Measurements from ENCODE around the gene APLF. TPM values are rescaled to one million over a fixed set of nuclear protein-coding genes. Genes with fewer than 3 reads are reported as not detected.
"Not testable (repeated sequence)": the region's sequence is repeated elsewhere in the genome, so short reads cannot be mapped to it uniquely, and the experiment has no call there.

APLF gene
- total and polyA plus RNA-seq, 2 of the 8 experiments (the other 6 are each of a cell fraction or from before 2014, with no cell fraction given) = 4.4 to 7.3 TPM

DNA sequence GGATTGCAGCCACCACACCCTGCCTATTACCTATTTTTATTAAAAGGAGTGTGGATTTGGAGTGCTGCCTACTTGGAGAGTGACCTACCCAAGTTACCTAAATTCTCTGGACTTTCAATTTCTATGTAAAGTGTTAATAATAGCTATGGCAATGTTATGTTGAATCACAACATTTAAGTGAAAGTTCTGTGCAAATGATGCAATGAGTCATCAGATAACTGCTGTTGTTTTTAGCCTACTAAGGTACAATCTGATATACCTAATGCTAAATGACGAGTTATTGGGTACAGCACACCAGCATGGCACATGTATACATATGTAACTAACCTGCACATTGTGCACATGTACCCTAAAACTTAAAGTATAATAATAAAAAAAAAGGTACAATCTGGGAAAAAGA, 21.2 kb downstream of the APLF start:
- not testable (repeated sequence) for H4K20me1 ChIP-seq (replicated peaks in 1 of 2; ENCODE audit: control insufficient read depth in 1 of 2, insufficient read depth in 2 of 2, low read length in 2 of 2); H4K8ac ChIP-seq (ENCODE audit: extremely low read depth, insufficient read depth, low read length); FAIRE-seq

More for the DNA sequence above, 21.2 kb downstream of the APLF start:
- H3K4me1 ChIP-seq (replicated peaks in 1 of 4; ENCODE audit: control insufficient read depth in 3 of 4, insufficient read depth in 4 of 4, low read length in 3 of 4); H3K56ac ChIP-seq (replicated peaks; ENCODE audit: insufficient read length, low read depth, low read length); POLR2A ChIA-PET (ENCODE audit: partially characterized antibody); H3K9ac ChIP-seq (replicated peaks in 1 of 4; ENCODE audit: extremely low read depth in 1 of 4, low read depth in 3 of 4, low read length in 3 of 4); H2BK15ac ChIP-seq (ENCODE audit: low read length); H2BK20ac ChIP-seq (ENCODE audit: low read length); H3K36me3 ChIP-seq (ENCODE audit: control insufficient read depth in 2 of 4, insufficient read depth in 4 of 4, low read length in 3 of 4); H3K14ac ChIP-seq (ENCODE audit: insufficient read length); H2BK12ac ChIP-seq (ENCODE audit: low read depth, low read length); H3K18ac ChIP-seq (ENCODE audit: extremely low read depth, low read length); H2AK5ac ChIP-seq (ENCODE audit: low read depth, low read length); H4K5ac ChIP-seq (ENCODE audit: insufficient read length, low read depth, low read length); H3K9me3 ChIP-seq (ENCODE audit: insufficient read depth in 2 of 2, low read depth in 1 of 2, low read length in 1 of 2); H3K79me2 ChIP-seq (ENCODE audit: control insufficient read depth in 1 of 2, insufficient read depth in 2 of 2, low read length in 2 of 2); H3K4ac ChIP-seq (replicated peaks; ENCODE audit: insufficient read length, low read depth, low read length); H4K91ac ChIP-seq (replicated peaks; ENCODE audit: insufficient read length, low read length); H2AFZ ChIP-seq (ENCODE audit: low read length); H2BK120ac ChIP-seq (replicated peaks; ENCODE audit: low read depth, low read length); H3K27me3 ChIP-seq (replicated peaks in 1 of 4; ENCODE audit: control insufficient read depth in 3 of 4, extremely low read depth in 1 of 4, insufficient read depth in 3 of 4, low read length in 3 of 4); H3K79me1 ChIP-seq (ENCODE audit: low read depth, low read length); H3K4me2 ChIP-seq (ENCODE audit: insufficient read depth in 1 of 2, low read depth in 2 of 2, low read length in 2 of 2); H3K23me2 ChIP-seq (ENCODE audit: low read depth, low read length); DNase-seq (ENCODE audit: low read depth in 1 of 2, low spot score in 2 of 2); H2BK5ac ChIP-seq (ENCODE audit: low read depth, low read length); H3K23ac ChIP-seq (ENCODE audit: insufficient read length); H3K27ac ChIP-seq (ENCODE audit: low read depth, low read length); H3K4me3 ChIP-seq (ENCODE audit: extremely low read depth in 1 of 4, insufficient read depth in 2 of 4, low read depth in 3 of 4, low read length in 4 of 4): not testable (repeated sequence)
- WGBS, 2 experiments (ENCODE audit: extremely low coverage in 1 of 2, insufficient coverage in 1 of 2, insufficient read length in 1 of 2, insufficient replicate concordance in 2 of 2, low coverage in 1 of 2, low lambda C conversion rate in 2 of 2, missing lambda C conversion rate in 1 of 2) = 89% methylated on average over 1 of the region's 1 CpG; no CpG with 5 or more reads in 1 of the 2 experiments
- CTCF ChIA-PET (ENCODE audit: partially characterized antibody) = interaction anchor here (0.6 to 3.3 kb wide), 18 partner anchors 8 to 418 kb away, joined by 3 to 17 read pairs (median 4); no protein-coding TSS in a partner anchor
